ENCODE data around the gene TP53BP1.

DNA sequence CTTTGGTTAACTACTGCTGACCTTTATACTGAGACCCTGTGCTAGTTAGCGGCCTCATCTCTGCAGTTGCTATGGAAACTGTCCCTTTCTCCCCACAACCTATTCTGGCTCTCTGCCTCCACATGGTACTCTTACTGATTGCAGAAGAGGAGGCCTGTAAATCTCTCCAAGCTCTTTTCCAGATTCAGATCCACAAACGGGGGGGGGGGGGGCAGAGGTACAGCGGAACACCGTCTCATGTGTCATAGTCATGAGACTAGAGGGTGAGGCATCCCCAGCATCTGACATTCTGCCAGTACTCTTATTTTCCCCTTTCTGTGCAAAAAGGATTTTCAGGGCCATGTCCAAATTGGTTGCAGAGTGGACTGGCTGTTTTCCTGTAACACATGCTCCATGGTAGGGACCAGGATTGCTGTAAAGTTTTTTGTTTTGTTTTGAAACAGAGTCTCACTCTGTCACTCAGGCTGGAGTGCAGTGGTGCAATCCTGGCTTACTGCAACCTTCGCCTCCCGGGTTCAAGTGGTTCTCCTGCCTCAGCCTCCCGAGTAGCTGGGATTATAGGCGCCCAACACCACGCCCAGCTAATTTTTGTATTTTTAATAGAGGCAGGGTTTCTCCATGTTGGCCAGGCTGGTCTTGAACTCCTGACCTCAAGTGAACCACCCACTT lies 16.2 kb upstream of the TP53BP1 start:
- no peak for TF ChIP-seq BORCS8-MEF2B (CRISPR knock-in tag; IDR thresholded peaks at IDR 0.05)
- TF ChIP-seq MAFK (conservative IDR thresholded peaks at IDR 0.05 in 1 of 2, IDR thresholded peaks at IDR 0.05 in 1 of 2; ENCODE audit: low read length in 2 of 2): no peak
- TF ChIP-seq ZNF709 (CRISPR knock-in tag; IDR thresholded peaks at IDR 0.05): no peak
- TF ChIP-seq, protein P1, sequence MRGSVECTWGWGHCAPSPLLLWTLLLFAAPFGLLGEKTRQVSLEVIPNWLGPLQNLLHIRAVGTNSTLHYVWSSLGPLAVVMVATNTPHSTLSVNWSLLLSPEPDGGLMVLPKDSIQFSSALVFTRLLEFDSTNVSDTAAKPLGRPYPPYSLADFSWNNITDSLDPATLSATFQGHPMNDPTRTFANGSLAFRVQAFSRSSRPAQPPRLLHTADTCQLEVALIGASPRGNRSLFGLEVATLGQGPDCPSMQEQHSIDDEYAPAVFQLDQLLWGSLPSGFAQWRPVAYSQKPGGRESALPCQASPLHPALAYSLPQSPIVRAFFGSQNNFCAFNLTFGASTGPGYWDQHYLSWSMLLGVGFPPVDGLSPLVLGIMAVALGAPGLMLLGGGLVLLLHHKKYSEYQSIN (CRISPR knock-in tag; IDR thresholded peaks at IDR 0.05; ENCODE audit: borderline replicate concordance): no peak
- TF ChIP-seq, protein P2, sequence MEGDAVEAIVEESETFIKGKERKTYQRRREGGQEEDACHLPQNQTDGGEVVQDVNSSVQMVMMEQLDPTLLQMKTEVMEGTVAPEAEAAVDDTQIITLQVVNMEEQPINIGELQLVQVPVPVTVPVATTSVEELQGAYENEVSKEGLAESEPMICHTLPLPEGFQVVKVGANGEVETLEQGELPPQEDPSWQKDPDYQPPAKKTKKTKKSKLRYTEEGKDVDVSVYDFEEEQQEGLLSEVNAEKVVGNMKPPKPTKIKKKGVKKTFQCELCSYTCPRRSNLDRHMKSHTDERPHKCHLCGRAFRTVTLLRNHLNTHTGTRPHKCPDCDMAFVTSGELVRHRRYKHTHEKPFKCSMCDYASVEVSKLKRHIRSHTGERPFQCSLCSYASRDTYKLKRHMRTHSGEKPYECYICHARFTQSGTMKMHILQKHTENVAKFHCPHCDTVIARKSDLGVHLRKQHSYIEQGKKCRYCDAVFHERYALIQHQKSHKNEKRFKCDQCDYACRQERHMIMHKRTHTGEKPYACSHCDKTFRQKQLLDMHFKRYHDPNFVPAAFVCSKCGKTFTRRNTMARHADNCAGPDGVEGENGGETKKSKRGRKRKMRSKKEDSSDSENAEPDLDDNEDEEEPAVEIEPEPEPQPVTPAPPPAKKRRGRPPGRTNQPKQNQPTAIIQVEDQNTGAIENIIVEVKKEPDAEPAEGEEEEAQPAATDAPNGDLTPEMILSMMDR (CRISPR knock-in tag; IDR thresholded peaks at IDR 0.05): no peak
- TF ChIP-seq EZH2 (conservative IDR thresholded peaks at IDR 0.05; ENCODE audit: low read depth, low read length): no peak
- no peak for TF ChIP-seq ZNF777 (CRISPR knock-in tag; IDR thresholded peaks at IDR 0.05)
- no peak for TF ChIP-seq NRL (CRISPR knock-in tag; IDR thresholded peaks at IDR 0.05; ENCODE audit: borderline replicate concordance)
- TF ChIP-seq ZNF256 (CRISPR knock-in tag; conservative IDR thresholded peaks at IDR 0.05): no peak
- TF ChIP-seq EED (CRISPR knock-in tag; IDR thresholded peaks at IDR 0.05): no peak
- no peak for TF ChIP-seq EP300 (IDR thresholded peaks at IDR 0.05; ENCODE audit: low read depth in 2 of 2, low read length in 2 of 2)
- no peak for TF ChIP-seq EP300 (CRISPR knock-in tag; IDR thresholded peaks at IDR 0.05; ENCODE audit: borderline replicate concordance)

All from HepG2 (cell line).